ENCODE results near the gene WDR48. TPM values are rescaled to one million over a fixed set of nuclear protein-coding genes. Genes with fewer than 3 reads are reported as not detected.

WDR48 gene
- total RNA-seq, 3 donors from 2014 or later (not counting 1 experiment from before 2014, with no cell fraction given), result 89.1 to 101 (median 91.5) TPM

DNA sequence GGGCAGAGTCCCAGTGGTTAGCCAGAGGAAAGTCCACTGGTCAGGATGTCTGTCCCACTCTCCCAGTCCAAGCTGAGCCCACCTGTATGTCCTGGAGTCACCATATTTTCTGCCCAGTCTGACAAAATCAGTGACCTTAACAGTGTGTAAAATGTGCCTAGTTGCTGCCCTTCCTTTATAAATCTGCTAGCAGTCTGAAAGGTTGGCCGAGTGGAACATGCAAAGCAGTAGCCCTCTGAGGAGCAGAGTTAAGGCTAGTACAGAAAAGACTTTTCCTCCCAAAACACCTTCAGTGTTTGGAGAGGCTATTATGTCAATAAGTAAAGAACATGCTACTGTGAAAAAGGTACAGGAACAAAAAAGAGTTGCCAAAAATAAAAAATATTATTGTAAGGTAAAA, 71.0 kb downstream of the WDR48 start:
- Histone ChIP-seq H3K9me3 (ENCODE audit: control insufficient read depth, insufficient read depth, low read length) (no peaks in the 10 kb centered on the region), H3K36me3 (ENCODE audit: control insufficient read depth, insufficient read depth, low read length) (no peaks in the 10 kb centered on the region), H3K4me3 (ENCODE audit: low read length) (no peak overlapping the region), H3K27ac (ENCODE audit: low read length) (no peak overlapping the region), H3K4me1 (ENCODE audit: control insufficient read depth, insufficient read depth, low read length) (peaks cover 19% of the 10 kb centered on the region), H3K27me3 (ENCODE audit: control insufficient read depth, insufficient read depth, low read length) (no peaks in the 10 kb centered on the region)
- peaks cover 9 to 16% of the 10 kb centered on the region in 2 donors for H3K4me1 Mint-ChIP-seq
- intact Hi-C loops (cut with micrococcal nuclease), result no loop called here
- ATAC-seq (no peak), DNase-seq (no peak)
- no peaks in the 10 kb centered on the region for H3K9me3 Mint-ChIP-seq
- H3K27ac Mint-ChIP-seq, result no peak overlapping the region
- no peaks in the 10 kb centered on the region for H3K36me3 Mint-ChIP-seq
- H3K27me3 Mint-ChIP-seq (ENCODE audit: low read depth in 2 of 2), result peaks cover 22 to 31% of the 10 kb centered on the region in 2 donors
- H3K4me3 Mint-ChIP-seq, result no peak overlapping the region
- TF ChIP-seq, protein P1, sequence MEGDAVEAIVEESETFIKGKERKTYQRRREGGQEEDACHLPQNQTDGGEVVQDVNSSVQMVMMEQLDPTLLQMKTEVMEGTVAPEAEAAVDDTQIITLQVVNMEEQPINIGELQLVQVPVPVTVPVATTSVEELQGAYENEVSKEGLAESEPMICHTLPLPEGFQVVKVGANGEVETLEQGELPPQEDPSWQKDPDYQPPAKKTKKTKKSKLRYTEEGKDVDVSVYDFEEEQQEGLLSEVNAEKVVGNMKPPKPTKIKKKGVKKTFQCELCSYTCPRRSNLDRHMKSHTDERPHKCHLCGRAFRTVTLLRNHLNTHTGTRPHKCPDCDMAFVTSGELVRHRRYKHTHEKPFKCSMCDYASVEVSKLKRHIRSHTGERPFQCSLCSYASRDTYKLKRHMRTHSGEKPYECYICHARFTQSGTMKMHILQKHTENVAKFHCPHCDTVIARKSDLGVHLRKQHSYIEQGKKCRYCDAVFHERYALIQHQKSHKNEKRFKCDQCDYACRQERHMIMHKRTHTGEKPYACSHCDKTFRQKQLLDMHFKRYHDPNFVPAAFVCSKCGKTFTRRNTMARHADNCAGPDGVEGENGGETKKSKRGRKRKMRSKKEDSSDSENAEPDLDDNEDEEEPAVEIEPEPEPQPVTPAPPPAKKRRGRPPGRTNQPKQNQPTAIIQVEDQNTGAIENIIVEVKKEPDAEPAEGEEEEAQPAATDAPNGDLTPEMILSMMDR (IDR thresholded peaks at IDR 0.05), result no peak
- 67% methylated on average over 1 of the region's 1 CpG for WGBS (ENCODE audit: insufficient coverage)

DNA sequence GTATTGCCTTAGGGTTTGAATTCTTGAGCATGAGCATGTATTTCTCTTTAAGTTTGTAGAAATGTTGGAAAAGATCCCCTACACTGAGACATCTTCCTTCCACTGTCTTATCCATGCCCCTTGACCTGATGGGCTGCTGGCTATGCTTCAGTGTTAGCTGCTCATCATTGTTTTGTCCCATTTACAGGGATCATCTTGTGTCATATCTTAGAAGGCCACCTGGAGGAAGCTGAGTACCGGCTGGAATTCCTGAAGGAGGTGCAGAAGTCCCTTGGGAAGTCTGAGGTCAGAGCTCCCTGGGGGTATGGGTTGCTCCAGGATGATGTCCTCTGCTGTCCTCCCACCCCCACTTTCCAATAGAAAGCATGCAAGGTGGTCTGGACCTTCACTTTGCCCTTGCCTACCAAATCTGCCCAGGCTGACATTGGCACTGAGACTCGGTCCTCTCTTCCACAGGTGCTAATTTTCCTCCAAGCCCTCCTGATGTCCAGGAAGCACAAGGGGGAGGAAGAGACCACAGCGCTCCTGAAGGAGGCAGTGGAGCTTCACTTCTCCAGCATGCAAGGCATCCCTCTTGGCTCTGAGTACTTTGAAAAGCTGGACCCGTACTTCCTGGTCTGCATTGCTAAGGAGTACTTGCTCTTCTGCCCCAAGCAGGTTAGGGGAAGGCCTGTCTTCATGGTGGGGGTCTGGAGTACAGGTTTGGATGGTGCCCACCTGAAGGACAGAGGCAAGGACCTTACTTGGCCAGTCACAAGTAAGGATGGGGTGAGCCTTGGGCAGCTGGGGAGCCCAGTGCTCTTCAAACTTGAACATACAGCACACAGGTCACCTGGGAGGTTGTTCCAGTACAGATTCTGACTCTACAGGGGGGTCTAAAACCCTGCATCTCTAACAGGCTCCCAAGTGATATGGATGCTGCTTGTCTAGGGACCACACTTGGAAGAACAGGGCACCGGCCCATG, 73.3 kb downstream of the WDR48 start:
- no peaks in the 10 kb centered on the region for H3K9me3 Mint-ChIP-seq
- intact Hi-C loops (cut with micrococcal nuclease), result no loop called here
- ATAC-seq (no peak), DNase-seq (no peak)
- TF ChIP-seq, protein P1 (IDR thresholded peaks at IDR 0.05), result no peak
- Histone ChIP-seq H3K36me3 (ENCODE audit: control insufficient read depth, insufficient read depth, low read length) (no peaks in the 10 kb centered on the region), H3K4me3 (ENCODE audit: low read length) (no peak overlapping the region), H3K4me1 (ENCODE audit: control insufficient read depth, insufficient read depth, low read length) (peaks cover 30% of the 10 kb centered on the region), H3K27me3 (ENCODE audit: control insufficient read depth, insufficient read depth, low read length) (no peaks in the 10 kb centered on the region), H3K9me3 (ENCODE audit: control insufficient read depth, insufficient read depth, low read length) (no peaks in the 10 kb centered on the region), H3K27ac (ENCODE audit: low read length) (no peak overlapping the region)
- peaks cover 17 to 30% of the 10 kb centered on the region in 2 donors for H3K4me1 Mint-ChIP-seq
- no peaks in the 10 kb centered on the region for H3K36me3 Mint-ChIP-seq
- no peak overlapping the region for H3K4me3 Mint-ChIP-seq
- H3K27me3 Mint-ChIP-seq (ENCODE audit: low read depth in 2 of 2), result peaks cover 25 to 31% of the 10 kb centered on the region in 2 donors
- no peak overlapping the region for H3K27ac Mint-ChIP-seq
- 91% methylated on average over 5 of the region's 5 CpGs for WGBS (ENCODE audit: insufficient coverage)

DNA sequence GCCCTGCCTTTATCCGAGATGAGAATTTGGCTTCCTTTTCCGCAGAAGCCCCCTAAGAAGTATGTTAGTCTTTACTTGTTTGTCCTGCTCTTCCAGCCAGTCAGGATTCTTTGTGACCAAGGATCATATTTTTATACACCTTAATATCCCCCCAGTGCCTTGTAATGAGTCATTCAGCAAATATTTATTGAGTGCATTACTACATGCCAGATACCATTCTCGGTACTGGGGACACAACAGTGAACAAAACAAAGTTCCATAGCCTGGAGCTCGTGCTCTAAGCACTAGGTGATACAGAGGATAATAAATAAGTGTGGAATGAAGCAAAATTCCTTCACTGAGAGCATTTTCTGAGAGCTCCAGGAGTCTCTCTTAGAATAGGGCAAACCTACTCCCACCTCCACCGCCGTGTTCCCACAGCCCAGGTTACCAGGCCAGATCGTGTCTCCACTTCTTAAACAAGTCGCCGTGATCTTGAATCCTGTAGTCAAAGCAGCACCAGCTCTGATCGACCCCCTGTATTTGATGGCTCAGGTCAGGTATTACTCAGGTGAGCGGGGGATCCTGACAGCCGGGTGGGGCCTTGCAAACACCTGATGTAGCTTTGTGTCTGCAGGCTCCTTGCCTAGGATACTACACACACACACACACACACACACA, 74.2 kb downstream of the WDR48 start:
- TF ChIP-seq, protein P1 (IDR thresholded peaks at IDR 0.05), result no peak
- no peak overlapping the region for H3K4me3 Mint-ChIP-seq
- H3K9me3 Mint-ChIP-seq, result no peaks in the 10 kb centered on the region
- 86% methylated on average over 12 of the region's 12 CpGs for WGBS (ENCODE audit: insufficient coverage)
- Histone ChIP-seq H3K27me3 (ENCODE audit: control insufficient read depth, insufficient read depth, low read length) (no peaks in the 10 kb centered on the region), H3K4me1 (ENCODE audit: control insufficient read depth, insufficient read depth, low read length) (peaks cover 30% of the 10 kb centered on the region), H3K9me3 (ENCODE audit: control insufficient read depth, insufficient read depth, low read length) (no peaks in the 10 kb centered on the region), H3K27ac (ENCODE audit: low read length) (no peak overlapping the region), H3K36me3 (ENCODE audit: control insufficient read depth, insufficient read depth, low read length) (no peaks in the 10 kb centered on the region), H3K4me3 (ENCODE audit: low read length) (no peak overlapping the region)
- peaks cover 24 to 28% of the 10 kb centered on the region in 2 donors for H3K27me3 Mint-ChIP-seq (ENCODE audit: low read depth in 2 of 2)
- intact Hi-C loops (cut with micrococcal nuclease), result no loop called here
- no peak overlapping the region for H3K27ac Mint-ChIP-seq
- peaks cover 17 to 30% of the 10 kb centered on the region in 2 donors for H3K4me1 Mint-ChIP-seq
- DNase-seq (no peak), ATAC-seq (no peak)
- no peaks in the 10 kb centered on the region for H3K36me3 Mint-ChIP-seq
